H1 (cell line): ENCODE measurements around the gene GGA3.

Experiments used
- CBX8 ChIP-seq: fragments of 300-800, 300-1000 bp; sonication (generic); IDR thresholded peaks from 2 replicates; pipeline ENCODE4 v1.7.1; 2016; ENCODE audit warnings: low read depth, low read length, borderline replicate concordance
- CREB1 ChIP-seq: IDR thresholded peaks from 2 replicates; pipeline ENCODE4 v1.6.1; 2012; ENCODE audit warnings: inconsistent platforms
- CTCF ChIP-seq, 3 experiments: IDR thresholded peaks; 1 replicate in 2 of 3; 2 replicates in 1 of 3; pipeline versions ENCODE4 v1.5.1 to v1.6.1; 2011; ENCODE audit warnings: low read length in 3 of 3, mild to moderate bottlenecking in 3 of 3, inconsistent platforms in 2 of 3, low read depth in 1 of 3, moderate library complexity in 1 of 3; ENCODE audit not compliant: insufficient read depth in 1 of 3; ENCODE audit errors: control extremely low read depth in 1 of 3
- EZH2 ChIP-seq: fragments of 200-600 bp; sonication (generic); IDR thresholded peaks from 2 replicates; pipeline ENCODE4 v1.7.1; 2012; ENCODE audit warnings: low read depth, mild to moderate bottlenecking, moderate library complexity, low read length, inconsistent platforms; ENCODE audit not compliant: severe bottlenecking
- HDAC6 ChIP-seq: IDR thresholded peaks from one replicate; pipeline ENCODE4 v1.7.1; 2012; ENCODE audit warnings: low read depth, mild to moderate bottlenecking, inconsistent platforms, low read length, moderate library complexity
- POLR2A ChIP-seq, 2 experiments: IDR thresholded peaks; 1 replicate in 1 of 2; 2 replicates in 1 of 2; pipeline ENCODE4 v1.6.1; 2011; ENCODE audit warnings: low read depth in 2 of 2, low read length in 2 of 2, mild to moderate bottlenecking in 2 of 2; ENCODE audit errors: control extremely low read depth in 1 of 2
- POLR2AphosphoS5 ChIP-seq: IDR thresholded peaks from 2 replicates; pipeline ENCODE4 v1.6.1; 2011; ENCODE audit warnings: low read depth, low read length
- RAD21 ChIP-seq, 2 experiments: IDR thresholded peaks in 1 of 2; conservative IDR thresholded peaks in 1 of 2; 2 replicates each; pipeline ENCODE4 v1.6.1; 2011; ENCODE audit warnings: low read depth in 2 of 2, low read length in 2 of 2, improper control_type of control experiment in 1 of 2, inconsistent platforms in 1 of 2, mild to moderate bottlenecking in 1 of 2, moderate library complexity in 1 of 2
- TF ChIP-seq, protein P1 (sequence below): IDR thresholded peaks from 2 replicates; pipeline ENCODE4 v1.6.1; 2011; ENCODE audit warnings: low read depth, mild to moderate bottlenecking, low read length; ENCODE audit not compliant: insufficient read depth

GRCh38 chr17:75199886-75200618 lies 61.4 kb downstream of the GGA3 start:
- no peak for TF ChIP-seq POLR2A (IDR thresholded peaks at IDR 0.05; ENCODE audit: control extremely low read depth in 1 of 2, low read depth in 2 of 2, low read length in 2 of 2)
- TF ChIP-seq CTCF (IDR thresholded peaks at IDR 0.05; ENCODE audit: control extremely low read depth in 1 of 3, insufficient read depth in 1 of 3, low read depth in 1 of 3, low read length in 3 of 3), result no peak
- TF ChIP-seq RAD21 (IDR thresholded peaks at IDR 0.05 in 1 of 2, conservative IDR thresholded peaks at IDR 0.05 in 1 of 2; ENCODE audit: low read depth in 2 of 2, low read length in 2 of 2), result no peak
- TF ChIP-seq HDAC6, result no peak
- no peak for TF ChIP-seq CBX8
- TF ChIP-seq, protein P1, sequence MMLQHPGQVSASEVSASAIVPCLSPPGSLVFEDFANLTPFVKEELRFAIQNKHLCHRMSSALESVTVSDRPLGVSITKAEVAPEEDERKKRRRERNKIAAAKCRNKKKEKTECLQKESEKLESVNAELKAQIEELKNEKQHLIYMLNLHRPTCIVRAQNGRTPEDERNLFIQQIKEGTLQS, result no peak
- TF ChIP-seq CREB1, result no peak
- no peak for TF ChIP-seq EZH2
- TF ChIP-seq POLR2AphosphoS5, result no peak
